ENCODE data around the gene SLC9A1. TPM values are rescaled to one million over a fixed set of nuclear protein-coding genes. Genes with fewer than 3 reads are reported as not detected.

The SLC9A1 gene
- total RNA-seq, 1 donor from 2014 or later, result 20.5 TPM

DNA sequence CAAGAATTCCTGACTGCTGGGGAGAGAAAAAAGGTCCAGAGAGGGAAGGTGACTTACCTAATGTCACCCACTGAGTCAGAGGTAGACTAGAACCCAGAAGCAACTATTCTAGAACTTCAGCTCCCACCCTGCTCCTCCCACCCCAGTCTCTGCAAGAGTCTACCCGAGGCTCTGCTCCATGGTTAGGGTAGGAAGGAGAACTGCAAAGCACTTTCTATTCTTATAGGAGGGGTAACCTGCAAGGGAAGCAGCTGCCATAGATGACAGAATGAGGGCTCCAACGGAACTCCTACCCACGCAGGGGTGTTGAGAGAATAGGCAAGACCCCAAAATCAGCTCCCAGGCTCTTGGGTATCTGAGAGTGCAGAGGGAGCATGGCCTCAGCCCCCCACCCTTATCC is 4.3 kb downstream of the SLC9A1 start:
- no peak for DNase-seq (ENCODE audit: low read depth)

DNA sequence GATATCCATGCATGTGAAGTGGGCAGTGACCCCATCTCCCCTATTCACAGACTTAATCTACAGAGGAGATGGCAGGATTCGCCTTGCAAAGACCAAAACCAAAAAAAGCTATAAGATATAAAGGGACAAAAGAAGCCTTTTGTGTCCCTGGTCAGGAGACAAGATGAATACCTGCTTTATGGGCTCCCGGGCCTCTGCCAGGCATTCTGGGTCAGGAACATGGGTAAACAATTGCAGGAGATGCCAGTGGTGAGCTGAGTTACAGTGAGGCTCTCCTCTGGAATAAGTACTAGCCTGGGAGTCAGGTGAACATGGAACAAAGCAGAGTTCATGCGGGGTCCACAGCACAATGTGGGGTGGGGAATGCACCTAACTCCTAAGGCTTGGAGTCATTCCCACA is 4.7 kb downstream of the SLC9A1 start:
- no peak for DNase-seq (ENCODE audit: low read depth)

GRCh38 chr1:27149762-27150113 is 5.2 kb downstream of the SLC9A1 start:
- DNase-seq (ENCODE audit: low read depth), result no peak

GRCh38 chr1:27149084-27149761 is 5.7 kb downstream of the SLC9A1 start:
- no peak for DNase-seq (ENCODE audit: low read depth)

GRCh38 chr1:27148591-27148990 is 6.3 kb downstream of the SLC9A1 start:
- no peak for DNase-seq (ENCODE audit: low read depth)

DNA sequence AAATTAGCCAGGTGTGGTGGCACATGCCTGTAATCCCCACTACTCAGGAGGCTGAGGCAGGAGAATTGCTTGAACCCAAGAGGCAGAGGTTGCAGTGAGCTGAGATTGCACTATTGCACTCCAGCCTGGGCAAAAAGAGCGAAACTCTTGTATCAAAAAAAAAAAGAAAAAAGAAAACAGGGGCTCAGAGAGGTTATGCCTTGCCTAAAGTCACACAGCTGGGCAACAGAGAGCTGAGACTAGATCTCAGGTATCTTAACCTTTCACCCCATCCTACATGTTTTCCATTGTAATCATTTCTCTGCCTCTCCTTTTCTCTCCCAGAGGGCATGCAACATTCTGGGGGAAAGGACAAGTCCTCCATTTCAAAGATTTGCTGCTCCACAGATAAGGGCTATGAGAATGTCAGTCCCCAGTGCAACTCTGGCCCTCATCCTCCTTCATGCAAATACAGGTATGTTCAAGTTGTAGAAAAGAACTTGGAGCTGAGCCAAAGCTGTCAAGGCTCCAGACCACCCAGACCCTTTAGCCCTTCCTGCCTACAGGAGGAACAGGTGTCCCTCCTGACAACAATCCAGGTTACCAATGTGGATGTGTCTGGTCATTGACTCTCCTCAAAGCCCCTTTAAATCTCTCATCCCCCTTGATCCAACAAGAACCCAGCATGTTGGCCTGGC is 6.9 kb downstream of the SLC9A1 start:
- no peak for DNase-seq (ENCODE audit: low read depth)

DNA sequence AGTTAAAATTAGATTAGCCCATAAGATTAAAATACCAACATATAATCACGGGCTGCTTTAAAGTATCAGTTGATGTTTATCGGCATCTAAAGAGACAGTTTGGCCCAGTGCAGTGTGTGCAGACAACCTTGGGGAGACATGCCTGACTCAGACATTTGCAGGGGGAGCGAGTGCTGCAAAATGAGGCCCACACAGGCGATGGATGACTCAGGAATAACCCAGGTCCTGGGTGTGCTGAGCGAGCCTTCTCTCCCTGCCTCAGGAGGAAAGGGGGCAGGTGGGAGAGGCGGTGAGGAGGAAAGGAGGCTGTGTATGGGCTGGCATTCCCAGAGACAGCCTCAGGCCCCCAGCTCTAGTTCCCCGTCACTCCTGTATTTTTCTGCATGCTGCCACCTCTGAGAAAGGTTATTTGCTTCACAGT is 9.0 kb downstream of the SLC9A1 start:
- peak; percentile 82 for DNase-seq (ENCODE audit: low read depth)

GRCh38 chr1:27144920-27145661 is 9.8 kb downstream of the SLC9A1 start:
- no peak for DNase-seq (ENCODE audit: low read depth)

GRCh38 chr1:27144049-27144748 is 10.7 kb downstream of the SLC9A1 start:
- DNase-seq (ENCODE audit: low read depth), result no peak

GRCh38 chr1:27143401-27143800 is 11.5 kb downstream of the SLC9A1 start:
- DNase-seq (ENCODE audit: low read depth), result no peak

DNA sequence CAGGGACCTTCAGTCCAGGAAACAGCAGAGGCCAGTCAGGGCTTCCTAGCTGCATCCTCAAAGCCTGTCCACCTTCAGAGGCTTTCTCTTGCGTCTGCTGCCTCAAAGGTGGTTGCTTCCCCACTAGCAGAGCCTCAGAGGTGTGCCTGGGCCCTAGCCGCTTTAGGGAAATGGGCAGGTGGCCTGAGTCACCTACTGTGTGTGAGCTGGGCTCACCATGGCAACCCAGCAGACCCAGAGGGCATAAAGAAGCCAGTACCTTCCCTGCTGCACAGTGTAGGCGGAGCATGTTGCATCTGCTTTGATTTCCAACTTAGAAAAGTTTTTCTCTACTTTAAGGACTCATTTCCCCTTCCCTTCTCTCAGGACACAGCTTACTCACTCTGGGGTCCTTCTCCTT is 12.5 kb downstream of the SLC9A1 start:
- DNase-seq (ENCODE audit: low read depth), result peak; percentile 75

DNA sequence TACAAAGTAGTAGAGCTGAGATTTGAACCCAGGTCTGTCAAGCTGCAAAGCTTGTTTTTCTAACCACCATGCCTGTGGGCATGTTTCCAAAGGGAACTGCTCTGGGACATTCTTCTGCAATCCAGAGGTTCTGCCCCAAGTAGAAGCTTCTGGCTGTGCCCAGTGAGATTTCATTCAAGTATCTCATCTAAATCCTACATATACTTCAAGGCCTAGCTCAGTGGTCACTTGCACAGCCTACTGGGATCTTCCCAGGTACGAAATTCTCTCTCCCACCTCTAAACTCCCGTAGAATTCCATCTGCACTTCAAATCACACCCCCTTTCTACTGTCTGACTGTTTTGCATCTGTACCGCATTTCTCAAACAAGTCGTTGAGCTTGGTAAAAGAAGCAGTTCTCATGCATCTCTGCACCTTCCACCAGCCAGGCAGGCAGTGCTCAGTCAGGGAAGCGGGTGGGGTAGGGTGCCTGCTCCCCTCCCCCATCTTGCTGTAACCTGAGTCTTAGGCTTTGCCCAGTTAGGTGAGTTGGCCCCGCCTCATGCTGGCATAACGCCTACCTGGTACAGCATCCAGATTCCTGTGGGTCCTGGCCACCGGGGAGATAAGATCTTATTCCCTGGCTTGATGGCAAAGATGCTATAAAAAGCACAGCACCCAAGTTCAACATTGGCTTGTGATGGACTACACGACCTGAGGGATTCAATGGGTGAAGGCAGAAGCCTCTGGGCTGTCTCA is 13.5 kb downstream of the SLC9A1 start:
- no peak for DNase-seq (ENCODE audit: low read depth)

GRCh38 chr1:27139980-27140379 is 14.9 kb downstream of the SLC9A1 start:
- DNase-seq (ENCODE audit: low read depth), result no peak

GRCh38 chr1:27138927-27139326 is 16.0 kb downstream of the SLC9A1 start:
- no peak for DNase-seq (ENCODE audit: low read depth)

DNA sequence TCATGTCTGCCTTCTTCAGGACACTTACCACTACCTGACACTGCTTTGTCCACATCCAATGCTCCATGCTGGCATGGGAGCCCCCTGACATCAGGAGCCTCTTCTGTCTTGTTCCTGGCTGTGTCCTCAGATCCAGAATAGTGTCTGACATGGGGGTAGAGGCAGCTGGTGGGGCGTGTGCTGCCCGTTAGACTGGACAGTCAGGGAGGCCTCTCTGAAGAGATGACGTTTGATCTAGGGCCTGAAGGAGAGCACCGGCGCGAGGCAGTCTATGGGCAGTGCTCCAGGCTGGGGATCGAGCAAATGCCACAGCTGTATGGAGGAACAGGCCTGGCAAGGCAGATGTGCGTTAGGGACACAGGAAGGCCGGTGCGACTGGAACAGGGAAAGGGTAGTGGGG is 16.6 kb downstream of the SLC9A1 start:
- no peak for DNase-seq (ENCODE audit: low read depth)

DNA sequence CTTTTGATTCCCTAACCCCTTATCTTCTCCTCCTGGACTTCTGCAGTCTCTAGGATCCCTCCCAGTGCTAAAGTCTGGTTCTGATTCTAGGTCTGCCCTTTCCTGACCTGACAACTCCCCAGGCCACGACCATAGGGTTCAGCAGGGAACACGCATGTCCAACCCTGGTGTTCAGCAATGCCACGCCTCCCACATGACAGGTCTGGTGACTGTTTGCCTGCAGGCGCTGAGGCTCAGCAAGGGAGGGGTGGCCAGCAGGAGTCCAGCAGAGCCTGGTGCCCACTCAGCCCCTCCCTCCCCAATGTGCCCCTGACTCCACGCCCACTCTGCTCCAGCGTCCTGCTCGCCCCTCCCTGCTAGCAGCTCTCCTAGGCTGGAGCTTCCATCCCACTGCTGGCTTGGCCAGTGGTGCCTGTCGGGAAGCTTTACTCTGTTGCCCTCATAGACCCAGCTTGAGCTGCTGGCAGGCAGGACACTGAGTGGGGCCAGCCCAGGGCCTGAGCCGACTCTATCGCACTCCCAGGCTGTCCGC is 17.3 kb downstream of the SLC9A1 start:
- peak; percentile 77 for DNase-seq (ENCODE audit: low read depth)

DNA sequence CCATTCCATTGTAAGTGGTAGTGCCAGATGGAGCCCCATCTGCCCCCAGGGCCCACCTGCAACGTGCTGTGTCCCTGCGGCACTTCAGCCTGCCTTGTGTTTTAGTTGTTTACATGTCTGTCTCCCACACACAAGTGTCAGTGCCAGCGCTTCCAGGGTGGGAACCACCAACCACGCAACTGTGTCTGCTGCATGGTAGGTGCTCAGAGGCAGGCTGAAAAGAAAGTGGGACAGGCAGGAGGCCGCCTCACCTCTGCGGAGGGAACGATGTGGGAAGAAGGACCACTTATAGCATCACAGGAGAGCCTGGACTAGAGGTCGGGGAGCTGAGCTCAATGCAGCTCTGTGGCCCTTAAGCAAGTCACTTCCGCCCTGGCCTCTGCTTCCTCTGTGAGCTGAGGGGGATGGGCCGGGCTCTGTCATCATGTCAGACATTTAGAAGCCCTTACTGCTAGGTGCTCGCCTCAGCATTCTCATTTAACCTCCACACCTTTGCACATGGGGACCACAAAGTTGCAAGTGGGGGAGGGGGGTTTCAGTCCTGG is 17.9 kb downstream of the SLC9A1 start:
- DNase-seq (ENCODE audit: low read depth), result no peak

GRCh38 chr1:27136236-27136551 is 18.7 kb downstream of the SLC9A1 start:
- DNase-seq (ENCODE audit: low read depth), result no peak

- DNase-seq (ENCODE audit: low read depth), result no peak
These were observed 19.2 kb downstream of the SLC9A1 start for GRCh38 chr1:27135541-27136235.

DNA sequence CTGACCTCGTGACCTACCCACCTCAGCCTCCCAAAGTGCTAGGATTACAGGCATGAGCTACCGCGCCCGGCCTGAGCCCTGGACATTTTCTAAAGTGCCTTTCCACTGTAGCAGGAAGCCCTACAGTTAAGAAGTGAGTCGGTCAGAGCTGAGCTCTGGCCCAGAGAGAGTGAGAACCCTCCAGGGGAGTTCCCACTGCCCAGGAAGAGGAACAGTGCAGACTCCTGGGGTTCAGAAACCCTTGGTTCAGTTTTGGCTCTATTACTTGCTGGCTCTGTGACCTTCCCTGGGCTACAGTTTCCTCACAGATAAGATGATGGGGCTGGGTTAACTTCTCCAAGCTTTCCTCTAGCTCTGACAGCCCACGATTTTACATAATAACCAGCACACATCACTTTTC is 20.9 kb downstream of the SLC9A1 start:
- DNase-seq (ENCODE audit: low read depth), result no peak

DNA sequence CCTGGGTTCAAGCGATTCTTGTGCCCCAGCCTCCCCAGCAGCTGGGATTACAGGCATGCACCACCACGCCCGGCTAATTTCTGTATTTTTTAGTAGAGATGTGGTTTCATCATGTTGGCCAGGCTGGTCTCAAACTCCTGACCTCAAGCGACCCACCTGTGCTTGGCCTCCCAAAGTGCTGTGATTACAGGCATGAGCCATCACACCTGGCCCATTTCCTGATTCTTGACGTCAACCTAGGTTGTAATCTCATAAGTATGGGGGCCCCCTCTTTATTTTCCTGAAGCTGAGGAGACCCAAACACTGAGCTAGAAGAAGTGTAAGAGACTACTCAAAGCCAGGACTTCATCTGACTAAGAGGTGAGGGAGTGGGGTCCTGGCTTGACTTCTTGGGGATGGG is 21.8 kb downstream of the SLC9A1 start:
- DNase-seq (ENCODE audit: low read depth), result no peak
